ENCODE results near the gene ATPAF2.

GRCh38 chr17:17970699-17971430 is 68.1 kb downstream of the ATPAF2 start:
- TF ChIP-seq CTCF (IDR thresholded peaks at IDR 0.05; ENCODE audit: insufficient read depth, low read length, poor library complexity, severe bottlenecking): no peak
- TF ChIP-seq EZH2phosphoT487 (conservative IDR thresholded peaks at IDR 0.05; ENCODE audit: low read length): no peak
